ENCODE results near the gene RABGGTA. TPM values are rescaled to one million over a fixed set of nuclear protein-coding genes. Genes with fewer than 3 reads are reported as not detected.

RABGGTA gene
- total RNA-seq, 3 donors from 2014 or later: 24.8 to 41.6 (median 34.4) TPM

- H3K27ac ChIP-seq: no peak overlapping the region
- no peaks in the 10 kb centered on the region for H3K9me3 ChIP-seq
- no peak for DNase-seq (ENCODE audit: low spot score in 2 of 2)
- no peak for TF ChIP-seq POLR2AphosphoS5 (IDR thresholded peaks at IDR 0.05)
- TF ChIP-seq CTCF (IDR thresholded peaks at IDR 0.05): no peak
- TF ChIP-seq POLR2A (IDR thresholded peaks at IDR 0.05): no peak
- peaks cover 9% of the 10 kb centered on the region for H3K36me3 ChIP-seq
- intact Hi-C loops (cut with DNase I; ENCODE audit: low total_unique reads): no loop called here
- no peaks in the 10 kb centered on the region for H3K4me1 ChIP-seq
- no peaks in the 10 kb centered on the region for H3K27me3 ChIP-seq
- H3K4me3 ChIP-seq: no peak overlapping the region
These were observed 1.4 kb downstream of the RABGGTA start for GRCh38 chr14:24269910-24270536.

- Histone ChIP-seq H3K4me3 (no peak overlapping the region), H3K4me1 (no peaks in the 10 kb centered on the region), H3K27ac (no peak overlapping the region), H3K9me3 (no peaks in the 10 kb centered on the region), H3K36me3 (peaks cover 9% of the 10 kb centered on the region), H3K27me3 (no peaks in the 10 kb centered on the region)
- no peak for TF ChIP-seq POLR2A (IDR thresholded peaks at IDR 0.05)
- TF ChIP-seq POLR2AphosphoS5 (IDR thresholded peaks at IDR 0.05): no peak
- TF ChIP-seq CTCF (IDR thresholded peaks at IDR 0.05): no peak
- intact Hi-C loops (cut with DNase I; ENCODE audit: low total_unique reads): no loop called here
- no peak for DNase-seq (ENCODE audit: low spot score in 2 of 2)
These were observed 2.0 kb downstream of the RABGGTA start for GRCh38 chr14:24269368-24269767.

- TF ChIP-seq CTCF (IDR thresholded peaks at IDR 0.05) (no peak), POLR2AphosphoS5 (IDR thresholded peaks at IDR 0.05) (no peak), POLR2A (IDR thresholded peaks at IDR 0.05) (no peak)
- H3K27ac ChIP-seq: no peak overlapping the region
- peaks cover 9% of the 10 kb centered on the region for H3K36me3 ChIP-seq
- no peaks in the 10 kb centered on the region for H3K9me3 ChIP-seq
- no peaks in the 10 kb centered on the region for H3K4me1 ChIP-seq
- no peaks in the 10 kb centered on the region for H3K27me3 ChIP-seq
- intact Hi-C loops (cut with DNase I; ENCODE audit: low total_unique reads): no loop called here
- no peak overlapping the region for H3K4me3 ChIP-seq
- DNase-seq (ENCODE audit: low spot score in 2 of 2): no peak
These were observed 3.2 kb downstream of the RABGGTA start for GRCh38 chr14:24268225-24268624.

- Histone ChIP-seq H3K27me3 (no peaks in the 10 kb centered on the region), H3K9me3 (no peaks in the 10 kb centered on the region), H3K36me3 (peaks cover 9% of the 10 kb centered on the region), H3K4me3 (no peak overlapping the region), H3K4me1 (no peaks in the 10 kb centered on the region), H3K27ac (no peak overlapping the region)
- DNase-seq (ENCODE audit: low spot score in 2 of 2): no peak
- intact Hi-C loops (cut with DNase I; ENCODE audit: low total_unique reads): no loop called here
- no peak for TF ChIP-seq CTCF (IDR thresholded peaks at IDR 0.05)
- no peak for TF ChIP-seq POLR2A (IDR thresholded peaks at IDR 0.05)
- TF ChIP-seq POLR2AphosphoS5 (IDR thresholded peaks at IDR 0.05): no peak
These were observed 3.9 kb downstream of the RABGGTA start for GRCh38 chr14:24267516-24267915.

GRCh38 chr14:24266344-24267244, 4.8 kb downstream of the RABGGTA start:
- Histone ChIP-seq H3K9me3 (no peaks in the 10 kb centered on the region), H3K27me3 (no peaks in the 10 kb centered on the region), H3K4me3 (no peak overlapping the region), H3K36me3 (peaks cover 9% of the 10 kb centered on the region), H3K27ac (no peak overlapping the region), H3K4me1 (no peaks in the 10 kb centered on the region)
- TF ChIP-seq CTCF (IDR thresholded peaks at IDR 0.05): no peak
- TF ChIP-seq POLR2A (IDR thresholded peaks at IDR 0.05): no peak
- no peak for TF ChIP-seq POLR2AphosphoS5 (IDR thresholded peaks at IDR 0.05)
- no peak for DNase-seq (ENCODE audit: low spot score in 2 of 2)
- intact Hi-C loops (cut with DNase I; ENCODE audit: low total_unique reads): no loop called here

All from breast epithelium (tissue), 4 donors.